ENCODE data around the gene MS4A15. TPM values are rescaled to one million over a fixed set of nuclear protein-coding genes. Genes with fewer than 3 reads are reported as not detected.
"Not testable (repeated sequence)": the region's sequence is repeated elsewhere in the genome, so short reads cannot be mapped to it uniquely, and the experiment has no call there.

Gene MS4A15, protein sequence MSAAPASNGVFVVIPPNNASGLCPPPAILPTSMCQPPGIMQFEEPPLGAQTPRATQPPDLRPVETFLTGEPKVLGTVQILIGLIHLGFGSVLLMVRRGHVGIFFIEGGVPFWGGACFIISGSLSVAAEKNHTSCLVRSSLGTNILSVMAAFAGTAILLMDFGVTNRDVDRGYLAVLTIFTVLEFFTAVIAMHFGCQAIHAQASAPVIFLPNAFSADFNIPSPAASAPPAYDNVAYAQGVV
- total RNA-seq (not detected), polyA plus RNA-seq (not detected)

DNA sequence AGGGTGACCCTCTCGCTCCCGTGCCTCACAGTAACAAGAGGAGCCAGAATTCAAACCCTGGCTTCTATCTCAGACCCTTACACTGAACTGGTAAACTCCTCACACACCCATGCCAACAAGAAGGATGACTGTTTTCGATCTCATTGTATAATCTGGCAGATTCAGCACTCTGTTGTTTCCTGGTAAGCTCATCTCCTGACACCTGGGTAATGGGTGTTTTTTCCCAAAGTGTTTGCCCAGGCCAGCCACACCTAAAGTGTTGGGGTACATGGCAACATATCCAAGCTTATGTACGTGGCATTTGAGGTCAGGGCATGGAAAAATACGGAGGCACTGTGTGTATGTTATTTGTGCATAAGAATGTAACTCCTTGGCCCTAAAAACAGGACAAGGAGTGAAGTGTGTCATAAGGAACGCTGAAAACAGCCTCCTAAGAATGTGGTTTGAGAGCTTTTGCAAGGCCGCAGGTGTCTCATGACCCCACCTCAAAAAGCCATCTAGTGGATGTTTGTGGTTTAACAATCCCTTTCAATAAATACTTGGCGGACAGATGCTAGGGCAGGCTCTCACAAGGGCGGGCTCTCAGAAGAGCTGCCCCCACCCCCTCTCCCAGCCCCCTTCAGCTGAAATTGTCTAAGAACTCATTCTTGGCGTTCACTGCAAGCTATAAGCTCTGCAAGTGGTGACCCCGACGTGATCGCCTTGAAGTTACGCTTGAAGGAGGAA lies at the start of gene MS4A15:
TSS of gene MS4A15 (plus strand) at position 561 of the 726 bp plus-strand sequence. CDS start 6,867 bp downstream, outside the sequence.
- no peaks in the 10 kb centered on the region for H3K36me3 ChIP-seq (ENCODE audit: insufficient read depth)
- DNase-seq (ENCODE audit: extremely low spot score): no peak
- H3K4me1 ChIP-seq (ENCODE audit: insufficient read depth): no peaks in the 10 kb centered on the region
- no peak within 1 kb of the TSS for H3K27ac ChIP-seq (ENCODE audit: low read depth)
- WGBS: 66% methylated on average over 14 of the region's 14 CpGs
- H3K4me3 ChIP-seq (ENCODE audit: low read depth, low read length): no peak within 1 kb of the TSS

GRCh38 chr11:60706931-60707330 lies 49.7 kb upstream of the MS4A15 start:
- Histone ChIP-seq H3K27ac (ENCODE audit: low read depth) (no peak overlapping the region), H3K36me3 (ENCODE audit: insufficient read depth) (no peaks in the 10 kb centered on the region), H3K4me1 (ENCODE audit: insufficient read depth) (no peaks in the 10 kb centered on the region), H3K4me3 (ENCODE audit: low read depth, low read length) (no peak overlapping the region)
- 76% methylated on average over 5 of the region's 5 CpGs for WGBS
- no peak for DNase-seq (ENCODE audit: extremely low spot score)

DNA sequence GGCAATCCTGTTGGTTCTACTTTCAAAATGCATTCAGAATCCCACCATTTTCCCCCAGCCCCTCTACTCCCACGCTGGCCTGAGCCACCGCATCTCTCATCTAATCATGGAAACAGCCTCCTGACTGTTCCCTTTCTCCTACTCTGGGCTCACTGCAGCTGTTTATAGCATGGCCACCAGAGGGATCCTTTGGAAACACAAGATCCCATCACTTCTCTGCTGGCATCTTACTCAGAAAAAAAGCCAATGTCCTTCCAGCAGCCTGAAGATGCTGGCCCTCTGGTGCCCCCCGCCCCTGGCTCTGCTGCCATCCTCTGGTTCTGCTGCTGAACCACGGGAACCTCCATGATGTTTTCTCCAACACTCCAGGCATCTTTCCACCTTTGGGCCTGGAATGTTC lies 46.2 kb upstream of the MS4A15 start:
- no peaks in the 10 kb centered on the region for H3K4me1 ChIP-seq (ENCODE audit: insufficient read depth)
- no peak for DNase-seq (ENCODE audit: extremely low spot score)
- WGBS: 80% methylated on average over 4 of the region's 4 CpGs
- no peak overlapping the region for H3K27ac ChIP-seq (ENCODE audit: low read depth)
- no peaks in the 10 kb centered on the region for H3K36me3 ChIP-seq (ENCODE audit: insufficient read depth)
- no peak overlapping the region for H3K4me3 ChIP-seq (ENCODE audit: low read depth, low read length)

DNA sequence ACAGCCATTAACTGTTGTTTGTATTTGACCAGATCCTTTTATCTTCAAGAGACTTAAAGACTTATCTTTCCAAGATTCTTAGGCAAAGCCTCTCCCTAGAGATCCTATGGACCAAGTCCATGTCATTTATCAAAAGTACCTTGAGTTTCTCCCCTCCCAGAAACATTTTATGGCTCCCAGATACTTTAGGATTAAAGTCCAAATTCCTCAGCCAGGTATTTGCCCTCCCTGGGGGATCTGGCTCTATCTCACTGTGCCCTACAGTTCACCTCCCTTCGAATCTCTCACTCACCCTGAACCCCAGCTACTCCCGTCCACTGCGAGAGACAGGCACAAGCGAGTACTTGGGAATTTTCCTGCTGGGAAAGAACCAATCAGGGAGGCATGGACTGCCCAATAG lies 45.4 kb upstream of the MS4A15 start:
- WGBS: 49% methylated on average over 4 of the region's 4 CpGs
- no peaks in the 10 kb centered on the region for H3K4me1 ChIP-seq (ENCODE audit: insufficient read depth)

DNA sequence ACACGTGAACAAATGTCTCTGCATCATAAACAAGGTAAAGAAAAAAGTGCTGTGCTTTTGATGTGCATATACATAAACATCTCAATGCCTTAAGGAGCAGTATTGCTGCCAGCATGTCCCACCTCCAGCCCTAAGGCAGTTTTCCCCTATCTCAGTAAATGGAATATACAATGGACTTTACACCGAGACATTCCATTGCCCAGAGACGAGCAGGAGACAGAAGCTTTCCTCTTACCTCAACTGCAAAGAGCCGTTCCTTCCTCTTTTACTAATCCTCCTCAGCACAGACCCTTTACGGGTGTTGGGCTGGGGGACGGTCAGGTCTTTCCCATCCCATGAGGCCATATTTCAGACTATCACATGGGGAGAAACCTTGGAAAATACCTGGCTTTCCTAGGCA lies 43.2 kb upstream of the MS4A15 start:
- not testable (repeated sequence) for H3K27ac ChIP-seq (ENCODE audit: low read depth); H3K4me1 ChIP-seq (ENCODE audit: insufficient read depth); DNase-seq (ENCODE audit: extremely low spot score); H3K36me3 ChIP-seq (ENCODE audit: insufficient read depth); H3K4me3 ChIP-seq (ENCODE audit: low read depth, low read length)
- WGBS: 65% methylated on average over 6 of the region's 6 CpGs

More for the DNA sequence above, 45.4 kb upstream of the MS4A15 start:
- no peak for DNase-seq (ENCODE audit: extremely low spot score)
- H3K36me3 ChIP-seq (ENCODE audit: insufficient read depth): no peaks in the 10 kb centered on the region
- no peak overlapping the region for H3K4me3 ChIP-seq (ENCODE audit: low read depth, low read length)
- H3K27ac ChIP-seq (ENCODE audit: low read depth): no peak overlapping the region

DNA sequence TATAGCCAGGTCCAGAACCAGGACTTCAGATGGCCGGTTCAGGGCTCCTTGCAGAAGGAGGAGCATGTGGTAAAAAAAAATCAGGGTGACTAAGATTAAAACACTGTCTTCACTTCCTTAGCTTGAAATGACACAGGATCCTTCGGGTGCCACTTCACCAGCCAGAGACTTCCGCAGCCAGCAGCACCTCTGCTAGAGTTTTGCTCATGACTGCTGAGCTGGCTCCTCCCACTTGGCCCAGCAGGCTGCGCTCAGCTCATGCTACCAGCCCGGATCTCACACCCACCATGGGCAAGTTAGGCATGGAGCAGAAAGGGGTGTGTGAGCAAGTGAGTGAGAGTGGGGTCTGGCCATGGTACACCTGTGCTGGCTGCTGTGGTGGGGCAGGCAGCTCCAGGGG lies 38.7 kb upstream of the MS4A15 start:
- no peak for DNase-seq (ENCODE audit: extremely low spot score)
- 90% methylated on average over 5 of the region's 5 CpGs for WGBS
- Histone ChIP-seq H3K36me3 (ENCODE audit: insufficient read depth) (no peaks in the 10 kb centered on the region), H3K4me1 (ENCODE audit: insufficient read depth) (no peaks in the 10 kb centered on the region), H3K27ac (ENCODE audit: low read depth) (no peak overlapping the region), H3K4me3 (ENCODE audit: low read depth, low read length) (no peak overlapping the region)

- Histone ChIP-seq H3K36me3 (ENCODE audit: insufficient read depth) (no peaks in the 10 kb centered on the region), H3K27ac (ENCODE audit: low read depth) (no peak overlapping the region), H3K4me1 (ENCODE audit: insufficient read depth) (no peaks in the 10 kb centered on the region), H3K4me3 (ENCODE audit: low read depth, low read length) (no peak overlapping the region)
- WGBS: 76% methylated on average over 10 of the region's 10 CpGs
- DNase-seq (ENCODE audit: extremely low spot score): no peak
Measured at GRCh38 chr11:60718524-60719316, 37.9 kb upstream of the MS4A15 start.

GRCh38 chr11:60719391-60719790 lies 37.3 kb upstream of the MS4A15 start:
- no peak overlapping the region for H3K27ac ChIP-seq (ENCODE audit: low read depth)
- no peak overlapping the region for H3K4me3 ChIP-seq (ENCODE audit: low read depth, low read length)
- DNase-seq (ENCODE audit: extremely low spot score): no peak
- H3K4me1 ChIP-seq (ENCODE audit: insufficient read depth): no peaks in the 10 kb centered on the region
- no peaks in the 10 kb centered on the region for H3K36me3 ChIP-seq (ENCODE audit: insufficient read depth)
- 77% methylated on average over 4 of the region's 4 CpGs for WGBS

DNA sequence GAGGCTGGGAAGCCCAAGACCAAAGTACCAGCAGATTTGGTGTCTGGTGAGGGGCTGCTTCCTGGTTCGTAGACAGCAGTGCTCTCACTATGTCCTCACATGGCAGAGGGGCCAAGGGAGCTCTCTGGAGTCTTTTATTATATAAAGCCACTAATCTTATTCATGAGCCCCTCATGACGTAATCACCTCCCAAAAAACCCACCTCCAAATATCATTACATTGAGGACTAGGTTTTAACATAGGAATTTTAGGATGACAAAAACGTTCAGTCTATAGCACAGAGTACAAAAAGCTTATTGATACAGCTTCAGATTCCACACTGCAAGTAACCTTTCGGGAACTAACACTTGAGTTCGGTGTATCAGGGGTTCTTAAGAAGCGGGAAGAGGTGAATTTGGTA lies 36.2 kb upstream of the MS4A15 start:
- no peaks in the 10 kb centered on the region for H3K4me1 ChIP-seq (ENCODE audit: insufficient read depth)
- 80% methylated on average over 6 of the region's 6 CpGs for WGBS
- no peak overlapping the region for H3K27ac ChIP-seq (ENCODE audit: low read depth)
- no peak overlapping the region for H3K4me3 ChIP-seq (ENCODE audit: low read depth, low read length)
- no peaks in the 10 kb centered on the region for H3K36me3 ChIP-seq (ENCODE audit: insufficient read depth)
- DNase-seq (ENCODE audit: extremely low spot score): no peak

GRCh38 chr11:60724420-60724819 lies 32.2 kb upstream of the MS4A15 start, which contains the start of gene MS4A18:
Gene MS4A18, plus strand, starts transcription at chr11:60724720.
- WGBS: 80% methylated on average over 3 of the region's 3 CpGs
- H3K27ac ChIP-seq (ENCODE audit: low read depth): no peak within 1 kb of the TSS
- no peaks in the 10 kb centered on the region for H3K4me1 ChIP-seq (ENCODE audit: insufficient read depth)
- no peak within 1 kb of the TSS for H3K4me3 ChIP-seq (ENCODE audit: low read depth, low read length)
- no peak for DNase-seq (ENCODE audit: extremely low spot score)
- H3K36me3 ChIP-seq (ENCODE audit: insufficient read depth): no peaks in the 10 kb centered on the region

DNA sequence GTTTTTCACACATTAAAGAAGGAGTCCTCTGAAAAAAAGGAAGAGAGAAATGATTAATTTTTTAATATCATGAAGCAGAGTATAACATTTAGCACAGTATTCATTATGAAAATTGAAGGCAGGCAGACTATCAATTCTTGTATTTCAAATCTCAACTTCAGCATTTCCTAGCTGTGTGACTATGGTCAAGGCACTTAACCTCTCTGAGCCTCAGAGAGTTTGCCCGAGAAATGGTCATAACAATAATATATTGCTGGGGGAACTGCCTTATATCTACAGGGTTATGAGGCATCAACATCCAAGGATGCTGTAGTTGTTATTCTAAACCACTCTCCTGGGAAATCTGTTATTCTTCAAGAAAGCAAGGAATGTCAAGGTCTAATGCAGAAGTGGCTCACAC lies 31.1 kb upstream of the MS4A15 start:
- WGBS: 62% methylated on average over 1 of the region's 1 CpG
- H3K4me1 ChIP-seq (ENCODE audit: insufficient read depth): no peaks in the 10 kb centered on the region

GRCh38 chr11:60731586-60731985 lies 25.1 kb upstream of the MS4A15 start:
- DNase-seq (ENCODE audit: extremely low spot score): no peak
- no peaks in the 10 kb centered on the region for H3K36me3 ChIP-seq (ENCODE audit: insufficient read depth)
- no peak overlapping the region for H3K27ac ChIP-seq (ENCODE audit: low read depth)
- 60% methylated on average over 8 of the region's 8 CpGs for WGBS
- no peak overlapping the region for H3K4me3 ChIP-seq (ENCODE audit: low read depth, low read length)
- H3K4me1 ChIP-seq (ENCODE audit: insufficient read depth): no peaks in the 10 kb centered on the region

More for the DNA sequence above, 31.1 kb upstream of the MS4A15 start:
- no peak for DNase-seq (ENCODE audit: extremely low spot score)
- H3K4me3 ChIP-seq (ENCODE audit: low read depth, low read length): no peak overlapping the region
- no peaks in the 10 kb centered on the region for H3K36me3 ChIP-seq (ENCODE audit: insufficient read depth)
- H3K27ac ChIP-seq (ENCODE audit: low read depth): no peak overlapping the region

GRCh38 chr11:60734279-60734678 lies 22.4 kb upstream of the MS4A15 start:
- whole genome bisulfite sequencing: 85% methylated on average over 4 of the region's 4 CpGs
- Histone ChIP-seq H3K4me3 (ENCODE audit: low read depth, low read length) (no peak overlapping the region), H3K4me1 (ENCODE audit: insufficient read depth) (no peaks in the 10 kb centered on the region), H3K36me3 (ENCODE audit: insufficient read depth) (no peaks in the 10 kb centered on the region), H3K27ac (ENCODE audit: low read depth) (no peak overlapping the region)
- DNase-seq (ENCODE audit: extremely low spot score): no peak

- no peaks in the 10 kb centered on the region for H3K4me1 ChIP-seq (ENCODE audit: insufficient read depth)
- H3K36me3 ChIP-seq (ENCODE audit: insufficient read depth): no peaks in the 10 kb centered on the region
- no peak for DNase-seq (ENCODE audit: extremely low spot score)
- no peak overlapping the region for H3K4me3 ChIP-seq (ENCODE audit: low read depth, low read length)
- WGBS: 66% methylated on average over 7 of the region's 7 CpGs
- no peak overlapping the region for H3K27ac ChIP-seq (ENCODE audit: low read depth)
Measured at GRCh38 chr11:60739114-60739513, 17.6 kb upstream of the MS4A15 start.

All from urinary bladder (tissue), 4 donors.